GM19438 (cell line): ENCODE results near the gene RGL2.

Experiments
- ATAC-seq: cut with Tn5 transposase; IDR thresholded peaks from one replicate; pipeline ENCODE4 v1.9.1; 2021; ENCODE audit warnings: low read depth; ENCODE audit not compliant: unreplicated experiment

The RGL2 gene

GRCh38 chr6:33247977-33248642 is 50.6 kb downstream of the RGL2 start:
- no peak for ATAC-seq

GRCh38 chr6:33243476-33243875 is 55.3 kb downstream of the RGL2 start:
- no peak for ATAC-seq

GRCh38 chr6:33241968-33242367 is 56.8 kb downstream of the RGL2 start:
- ATAC-seq = no peak
